Body of pancreas (tissue), 4 donors: ENCODE measurements around the gene CMSS1. TPM values are rescaled to one million over a fixed set of nuclear protein-coding genes. Genes with fewer than 3 reads are reported as not detected.

Source experiments
- ATAC-seq: fragments of 150-250 bp; one replicate; pipeline ENCODE4 v1.9.1; 2016
- DNase-seq, 4 donors: peaks; one replicate each; pipeline ENCODE4 v3.0.0-alpha.2; 2019
- H3K27ac ChIP-seq, 4 donors: fragments of 200-600 bp; sonication (generic); 1 replicate in 3 of 4; 2 replicates in 1 of 4; pipeline versions ENCODE4 v1.5.1 to v1.6.1; 2016 to 2019; ENCODE audit warnings: mild to moderate bottlenecking in 1 of 4, mixed read lengths in 1 of 4, moderate library complexity in 1 of 4
- H3K27me3 ChIP-seq, 2 donors: fragments of 200-600 bp; sonication (generic); one replicate each; pipeline ENCODE4 v1.6.0; 2016; ENCODE audit warnings: mild to moderate bottlenecking in 1 of 2
- H3K36me3 ChIP-seq, 2 donors: fragments of 200-600 bp; sonication (generic); replicated peaks in 1 of 2; 2 replicates each; pipeline ENCODE4 v1.5.1; 2016; ENCODE audit warnings: low read depth in 2 of 2; ENCODE audit not compliant: insufficient read depth in 1 of 2
- H3K4me1 ChIP-seq: fragments of 200-600 bp; sonication (generic); one replicate; pipeline ENCODE4 v1.6.0; 2016
- H3K4me3 ChIP-seq, 2 donors: fragments of 200-600 bp; sonication (generic); 1 replicate in 1 of 2; 2 replicates in 1 of 2; pipeline ENCODE4 v1.5.1; 2016 to 2019
- H3K9me3 ChIP-seq, 3 donors: fragments of 200-600 bp; sonication (generic); 1 replicate in 2 of 3; 2 replicates in 1 of 3; pipeline ENCODE4 v1.5.1; 2016
- POLR2A ChIP-seq, 3 donors: fragments of 450-650 bp; IDR thresholded peaks; one replicate each; pipeline ENCODE4 v1.6.1; 2016; ENCODE audit warnings: antibody characterized with exemption in 3 of 3, mild to moderate bottlenecking in 2 of 3
- WGBS, 2 donors: methylation state at CpG; one replicate each; pipeline ENCODE4 v1.1.5; 2017; 5-methylcytosine and 5-hydroxymethylcytosine counted together
- intact Hi-C: fragments of 100-400 bp; cut with DNase I; formaldehyde crosslinking; loops from one replicate; pipeline ENCODE4 v1.15.1; 2023
- total RNA-seq, 2 donors: library from RNA; depleted of rRNA; stranded (reverse); fragments of >200 nt; gene quantifications; one replicate each; pipeline ENCODE4 v1.1.0, GENCODE V29; 2016
- TF ChIP-seq, protein P1 (sequence below), 7 experiments: fragments of 450-650 bp in 4 of 7; fragments of 200-600 bp in 3 of 7; sonication (generic) in 3 of 7; IDR thresholded peaks; one replicate each; pipeline ENCODE4 v1.5.1; 2016 to 2019; ENCODE audit warnings: antibody characterized with exemption in 7 of 7

CMSS1 gene
- total RNA-seq, 2 donors from 2014 or later, result 3.9 to 21.4 TPM

DNA sequence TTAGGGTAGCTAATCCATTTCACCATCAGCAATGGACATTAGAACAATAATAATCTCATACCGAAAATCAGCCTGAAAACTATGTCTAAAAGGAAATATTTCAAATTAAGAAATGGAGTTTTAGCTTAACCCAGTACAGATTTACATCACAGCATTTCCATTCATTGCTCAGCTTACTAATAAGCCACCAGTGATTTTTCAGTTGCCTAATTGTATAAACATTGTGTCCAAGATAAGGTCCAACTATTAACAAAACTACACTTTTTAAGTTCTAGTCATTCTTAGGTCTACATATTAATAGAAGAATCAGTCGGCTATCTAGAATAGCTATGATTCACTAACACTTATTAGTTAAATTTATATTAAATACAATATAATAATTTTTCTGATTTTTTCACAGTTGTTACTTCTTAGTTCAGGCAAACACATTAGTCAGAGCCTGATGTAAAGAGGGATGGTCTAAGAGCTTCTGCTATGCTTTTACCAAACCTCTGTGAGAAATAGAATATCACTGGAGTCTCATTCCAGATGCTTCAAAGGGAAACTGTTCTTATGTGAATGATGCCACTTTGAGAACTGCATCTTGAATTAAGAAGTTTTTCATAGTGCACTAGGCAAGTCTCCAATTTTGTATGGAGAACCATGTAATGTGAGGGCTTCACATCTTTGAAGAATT lies 74.1 kb downstream of the CMSS1 start:
- Histone ChIP-seq H3K9me3 (no peaks in the 10 kb centered on the region), H3K4me1 (no peaks in the 10 kb centered on the region), H3K27me3 (no peaks in the 10 kb centered on the region), H3K4me3 (no peak overlapping the region), H3K27ac (no peak overlapping the region), H3K36me3 (no peaks in the 10 kb centered on the region)
- 91 to 94% methylated on average over 2 of the region's 2 CpGs for WGBS, 2 donors
- ATAC-seq, result no peak
- TF ChIP-seq, protein P1, sequence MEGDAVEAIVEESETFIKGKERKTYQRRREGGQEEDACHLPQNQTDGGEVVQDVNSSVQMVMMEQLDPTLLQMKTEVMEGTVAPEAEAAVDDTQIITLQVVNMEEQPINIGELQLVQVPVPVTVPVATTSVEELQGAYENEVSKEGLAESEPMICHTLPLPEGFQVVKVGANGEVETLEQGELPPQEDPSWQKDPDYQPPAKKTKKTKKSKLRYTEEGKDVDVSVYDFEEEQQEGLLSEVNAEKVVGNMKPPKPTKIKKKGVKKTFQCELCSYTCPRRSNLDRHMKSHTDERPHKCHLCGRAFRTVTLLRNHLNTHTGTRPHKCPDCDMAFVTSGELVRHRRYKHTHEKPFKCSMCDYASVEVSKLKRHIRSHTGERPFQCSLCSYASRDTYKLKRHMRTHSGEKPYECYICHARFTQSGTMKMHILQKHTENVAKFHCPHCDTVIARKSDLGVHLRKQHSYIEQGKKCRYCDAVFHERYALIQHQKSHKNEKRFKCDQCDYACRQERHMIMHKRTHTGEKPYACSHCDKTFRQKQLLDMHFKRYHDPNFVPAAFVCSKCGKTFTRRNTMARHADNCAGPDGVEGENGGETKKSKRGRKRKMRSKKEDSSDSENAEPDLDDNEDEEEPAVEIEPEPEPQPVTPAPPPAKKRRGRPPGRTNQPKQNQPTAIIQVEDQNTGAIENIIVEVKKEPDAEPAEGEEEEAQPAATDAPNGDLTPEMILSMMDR (IDR thresholded peaks at IDR 0.05), result no peak
- no peak for TF ChIP-seq POLR2A (IDR thresholded peaks at IDR 0.05)
- no peak for DNase-seq
- intact Hi-C loops, result no loop called here

DNA sequence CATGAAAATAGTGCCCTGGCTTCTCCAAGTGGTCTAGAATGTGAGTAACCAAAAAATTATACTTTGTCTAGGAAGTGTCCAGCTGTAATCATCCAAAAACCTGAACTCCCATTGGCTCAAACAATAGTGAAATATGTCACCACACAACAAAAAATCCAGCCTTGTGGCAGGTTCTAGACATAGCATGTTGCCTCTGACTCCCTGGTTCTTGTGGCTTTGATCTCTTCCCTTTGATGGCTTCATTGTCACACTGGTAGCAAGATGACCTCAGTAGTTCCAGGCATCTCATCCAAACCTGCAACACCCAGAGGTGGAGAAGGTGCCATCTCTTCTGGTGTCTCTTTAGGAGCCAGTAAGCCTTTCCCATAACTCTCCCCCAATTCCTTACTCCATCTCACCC lies 74.7 kb downstream of the CMSS1 start:
- DNase-seq (no peak), ATAC-seq (no peak)
- no peak overlapping the region for H3K4me3 ChIP-seq
- H3K9me3 ChIP-seq, result no peaks in the 10 kb centered on the region
- TF ChIP-seq POLR2A (IDR thresholded peaks at IDR 0.05), result no peak
- TF ChIP-seq, protein P1 (IDR thresholded peaks at IDR 0.05), result no peak
- intact Hi-C loops, result no loop called here
- H3K27ac ChIP-seq, result no peak overlapping the region
- no peaks in the 10 kb centered on the region for H3K27me3 ChIP-seq
- H3K36me3 ChIP-seq, result no peaks in the 10 kb centered on the region
- no peaks in the 10 kb centered on the region for H3K4me1 ChIP-seq

GRCh38 chr3:99895131-99895696 lies 77.6 kb downstream of the CMSS1 start:
- H3K36me3 ChIP-seq, result no peaks in the 10 kb centered on the region
- no peaks in the 10 kb centered on the region for H3K4me1 ChIP-seq
- peak overlapping the region in 1 of 4 donors; percentile 45 for H3K27ac ChIP-seq
- ATAC-seq (no peak), DNase-seq (no peak)
- no peak overlapping the region for H3K4me3 ChIP-seq
- H3K27me3 ChIP-seq, result no peaks in the 10 kb centered on the region
- H3K9me3 ChIP-seq, result no peaks in the 10 kb centered on the region
- TF ChIP-seq, protein P1 (IDR thresholded peaks at IDR 0.05), result no peak
- no peak for TF ChIP-seq POLR2A (IDR thresholded peaks at IDR 0.05)
- 82 to 89% methylated on average over 3 of the region's 3 CpGs for WGBS, 2 donors
- intact Hi-C loops, result no loop called here

- ATAC-seq, result no peak
- WGBS, 2 donors, result 67 to 83% methylated on average over 2 of the region's 2 CpGs
Measured at GRCh38 chr3:99895703-99896441, 78.2 kb downstream of the CMSS1 start.

More at GRCh38 chr3:99895703-99896441, 78.2 kb downstream of the CMSS1 start:
- Histone ChIP-seq H3K4me1 (peaks cover 4% of the 10 kb centered on the region), H3K36me3 (no peaks in the 10 kb centered on the region), H3K27me3 (no peaks in the 10 kb centered on the region), H3K4me3 (no peak overlapping the region), H3K27ac (peak overlapping the region in 1 of 4 donors; percentile 45), H3K9me3 (no peaks in the 10 kb centered on the region)
- DNase-seq, result peak in 1 of 4 donors; percentile 17
- intact Hi-C loops, result no loop called here
- TF ChIP-seq, protein P1 (IDR thresholded peaks at IDR 0.05), result no peak
- no peak for TF ChIP-seq POLR2A (IDR thresholded peaks at IDR 0.05)
